HepG2 (cell line): ENCODE data around the gene CYP21A2. TPM values are rescaled to one million over a fixed set of nuclear protein-coding genes. Genes with fewer than 3 reads are reported as not detected.

ENCODE experiments used
- ARID2 ChIP-seq: sonication (generic); formaldehyde crosslinking; IDR thresholded peaks from 2 replicates; pipeline ENCODE4 v1.8.1; 2022; ENCODE audit warnings: mild to moderate bottlenecking, missing genetic modification reagents, borderline replicate concordance
- ARNTL ChIP-seq: sonication (generic); formaldehyde crosslinking; IDR thresholded peaks from 2 replicates; pipeline ENCODE4 v1.4.0; 2020; ENCODE audit warnings: mild to moderate bottlenecking, missing genetic modification reagents
- CEBPG ChIP-seq: IDR thresholded peaks from 2 replicates; pipeline ENCODE4 v1.6.1; 2016
- FOXA3 ChIP-seq: IDR thresholded peaks from 2 replicates; pipeline ENCODE4 v1.6.1; 2016; ENCODE audit warnings: missing genetic modification reagents, missing compliant biosample characterization
- HDAC6 ChIP-seq: fragments of 200-600 bp; sonication (generic); IDR thresholded peaks from 2 replicates; pipeline ENCODE4 v1.7.0; 2017; ENCODE audit warnings: mild to moderate bottlenecking, antibody characterized with exemption, low read length, low read depth
- HES4 ChIP-seq: sonication (generic); formaldehyde crosslinking; IDR thresholded peaks from 2 replicates; pipeline ENCODE4 v1.9.0; 2021; ENCODE audit warnings: mild to moderate bottlenecking, missing genetic modification reagents, borderline replicate concordance
- MAZ ChIP-seq, 2 experiments: sonication (generic) in 1 of 2; formaldehyde crosslinking in 1 of 2; IDR thresholded peaks; 2 replicates each; pipeline versions ENCODE4 v1.5.0 to v1.6.1; 2012 to 2020; ENCODE audit warnings: low read depth in 2 of 2, mild to moderate bottlenecking in 2 of 2, borderline replicate concordance in 1 of 2, improper control_type of control experiment in 1 of 2, low read length in 1 of 2, missing genetic modification reagents in 1 of 2, moderate library complexity in 1 of 2
- MTERF4 ChIP-seq: sonication (generic); formaldehyde crosslinking; IDR thresholded peaks from 2 replicates; pipeline ENCODE4 v1.8.0; 2023; ENCODE audit warnings: mild to moderate bottlenecking, missing genetic modification reagents
- NFAT5 ChIP-seq: sonication (generic); formaldehyde crosslinking; IDR thresholded peaks from 2 replicates; pipeline ENCODE4 v1.4.0; 2020; ENCODE audit warnings: missing genetic modification reagents
- NFE2L2 ChIP-seq: fragments of 150-350 bp; IDR thresholded peaks from 2 replicates; pipeline ENCODE4 v1.6.1; 2014; ENCODE audit warnings: low read length
- NFRKB ChIP-seq: fragments of 450-650 bp; IDR thresholded peaks from 2 replicates; pipeline ENCODE4 v1.6.1; 2017
- PAX8 ChIP-seq: sonication (generic); formaldehyde crosslinking; IDR thresholded peaks from 2 replicates; pipeline ENCODE4 v1.8.0; 2022; ENCODE audit warnings: mild to moderate bottlenecking, missing genetic modification reagents, borderline replicate concordance
- PITX1 ChIP-seq: sonication (generic); formaldehyde crosslinking; IDR thresholded peaks from 2 replicates; pipeline ENCODE4 v1.5.1; 2020; ENCODE audit warnings: mild to moderate bottlenecking, missing genetic modification reagents
- SIX1 ChIP-seq: sonication (generic); formaldehyde crosslinking; IDR thresholded peaks from 2 replicates; pipeline ENCODE4 v1.4.0; 2020; ENCODE audit warnings: missing genetic modification reagents, borderline replicate concordance
- SIX4 ChIP-seq: sonication (generic); formaldehyde crosslinking; IDR thresholded peaks from 2 replicates; pipeline ENCODE4 v1.4.0; 2020; ENCODE audit warnings: missing genetic modification reagents
- SKI ChIP-seq: fragments of 450-650 bp; IDR thresholded peaks from one replicate; pipeline ENCODE4 v1.6.1; 2018; ENCODE audit warnings: mild to moderate bottlenecking; ENCODE audit not compliant: partially characterized antibody
- ZBTB38 ChIP-seq: sonication (generic); formaldehyde crosslinking; IDR thresholded peaks from 2 replicates; pipeline ENCODE4 v1.5.1; 2020; ENCODE audit warnings: mild to moderate bottlenecking, missing genetic modification reagents
- ZFP36 ChIP-seq: fragments of 150-350 bp; IDR thresholded peaks from 2 replicates; pipeline ENCODE4 v1.6.1; 2018; ENCODE audit warnings: borderline replicate concordance, low read length, low read depth; ENCODE audit not compliant: partially characterized antibody
- ZNF343 ChIP-seq: sonication (generic); formaldehyde crosslinking; IDR thresholded peaks from 2 replicates; pipeline ENCODE4 v1.4.0; 2020; ENCODE audit warnings: mild to moderate bottlenecking, missing genetic modification reagents
- ZNF678 ChIP-seq: sonication (generic); formaldehyde crosslinking; IDR thresholded peaks from 2 replicates; pipeline ENCODE4 v1.4.0; 2020; ENCODE audit warnings: mild to moderate bottlenecking, missing genetic modification reagents
- ZSCAN29 ChIP-seq: sonication (generic); formaldehyde crosslinking; conservative IDR thresholded peaks from 2 replicates; pipeline ENCODE4 v1.4.0; 2020; ENCODE audit warnings: mild to moderate bottlenecking, missing genetic modification reagents
- polyA plus RNA-seq, 8 experiments: library from polyadenylated mRNA; depleted of rRNA in 3 of 8; stranded (reverse) in 7 of 8; unstranded in 1 of 8; fragments of >200 nt; fragmentation: Illumina TruSeq in 4 of 8; extraction: Trizol in 4 of 8; gene quantifications; 2 replicates each; pipeline versions ENCODE4 v1.2.1 to v1.2.3, GENCODE V29; 2011 to 2016; ENCODE audit warnings: low read depth in 4 of 8, missing spikeins in 1 of 8, mixed read lengths in 1 of 8; ENCODE audit not compliant: insufficient read depth in 1 of 8
- total RNA-seq, 5 experiments: library from RNA; depleted of rRNA; stranded (reverse); fragments of >200 nt; fragmentation: Illumina TruSeq; extraction: Trizol; gene quantifications; 2 replicates each; pipeline ENCODE4 v1.2.3, GENCODE V29; 2016; ENCODE audit warnings: low read depth in 1 of 5

Gene CYP21A2
- total and polyA plus RNA-seq, 2 of the 13 experiments (the other 11 are each of a cell fraction or from before 2014, with no cell fraction given) = 1.5 to 6.3 TPM

- TF ChIP-seq NFAT5 (CRISPR knock-in tag) (peak; percentile 70; the same call in 1 of the 2 replicates), ZNF343 (CRISPR knock-in tag) (no peak), HES4 (0 out of 2 replicates have a peak, but pooled peaks have one; percentile 77), SIX1 (CRISPR knock-in tag) (no peak), ZBTB38 (CRISPR knock-in tag) (peak; percentile 13; the same call in 1 of the 2 replicates), NFE2L2 (no peak), ZSCAN29 (CRISPR knock-in tag) (no peak), SIX4 (CRISPR knock-in tag) (no peak), NFRKB (no peak), ZNF678 (CRISPR knock-in tag) (no peak), ARID2 (CRISPR knock-in tag) (peak; percentile 73; the same call in 1 of the 2 replicates), PAX8 (CRISPR knock-in tag) (no peak; the same call in 1 of the 2 replicates), MTERF4 (CRISPR knock-in tag) (peak; percentile 72; the same call in 1 of the 2 replicates), MAZ (IDR thresholded peaks at IDR 0.05; ENCODE audit: borderline replicate concordance, low read depth, low read length) (no peak; the same call in 1 of the 2 replicates), MAZ (CRISPR knock-in tag; IDR thresholded peaks at IDR 0.05; ENCODE audit: low read depth) (peak; percentile 77), ZFP36 (no peak), FOXA3 (peak; percentile 56), CEBPG (CRISPR knock-in tag) (peak; percentile 12; the same call in 1 of the 2 replicates), PITX1 (peak; percentile 70), ARNTL (no peak; the same call in 1 of the 2 replicates), HDAC6 (no peak), SKI (peak; percentile 56)
These were observed 9.9 kb downstream of the CYP21A2 start (continued) for GRCh38 chr6:32047855-32048766.
